Measurements from ENCODE around the gene PRKCZ. TPM values are rescaled to one million over a fixed set of nuclear protein-coding genes. Genes with fewer than 3 reads are reported as not detected.

The PRKCZ gene
- total and polyA plus RNA-seq, 12 donors, result 8.4 to 18.4 (median 14.5) TPM

GRCh38 chr1:2227346-2228156 lies 177.3 kb downstream of the PRKCZ start:
- intact Hi-C loops (cut with DNase I), result loop anchor here in 2 of 10 donors (1.0 to 2.0 kb wide), 3 partner anchors 14 to 71 kb away; no protein-coding TSS in a partner anchor
- DNase-seq, result peak; percentile 96 to 98
- TF ChIP-seq CTCF (IDR thresholded peaks at IDR 0.05), result peak in 1 of 9 donors; percentile 12
- Histone ChIP-seq H3K27me3 (no peaks in the 10 kb centered on the region), H3K4me3 (peak overlapping the region; percentile 64 to 86 (median 72)), H3K36me3 (no peaks in the 10 kb centered on the region), H3K27ac (peak overlapping the region; percentile 96 to 100 (median 100)), H3K4me1 (peaks cover 19 to 47% (median 44%) of the 10 kb centered on the region in 9 donors), H3K9me3 (no peaks in the 10 kb centered on the region)
- peak; percentile 86 to 94 (median 89) for ATAC-seq
- WGBS, 2 donors, result 0 to 1% methylated on average over 89 to 111 of the region's 129 CpGs

- intact Hi-C loops (cut with DNase I), result loop anchor here in 1 of 10 donors (2.0 kb wide), 1 partner anchor 71 kb away; no protein-coding TSS in a partner anchor
- H3K4me1 ChIP-seq, result peaks cover 24 to 53% (median 50%) of the 10 kb centered on the region in 9 donors
- ATAC-seq, result no peak
- WGBS, 2 donors, result 0% methylated on average over 3 to 82 of the region's 100 CpGs
- H3K36me3 ChIP-seq, result no peaks in the 10 kb centered on the region
- peak within 1 kb of the TSS; percentile 96 to 100 (median 100) for H3K27ac ChIP-seq
- peak within 1 kb of the TSS; percentile 69 to 89 (median 84) for H3K4me3 ChIP-seq
- no peaks in the 10 kb centered on the region for H3K9me3 ChIP-seq
- no peak for TF ChIP-seq CTCF (IDR thresholded peaks at IDR 0.05)
- no peak for DNase-seq
- no peaks in the 10 kb centered on the region for H3K27me3 ChIP-seq
Observed at GRCh38 chr1:2228157-2228594, 178.0 kb downstream of the PRKCZ start, which contains the start of gene SKI. Gene SKI (plus strand): TSS chr1:2228319. CDS start chr1:2228767, 448 bp downstream.

- DNase-seq (peak in 1 of 2 donors; percentile 39), ATAC-seq (no peak)
- no peak for TF ChIP-seq CTCF (IDR thresholded peaks at IDR 0.05)
- intact Hi-C loops (cut with DNase I), result loop anchor here in 1 of 10 donors (2.0 kb wide), 1 partner anchor 70 kb away; no protein-coding TSS in a partner anchor
- Histone ChIP-seq H3K4me1 (peaks cover 29 to 57% (median 55%) of the 10 kb centered on the region in 9 donors), H3K9me3 (no peaks in the 10 kb centered on the region), H3K36me3 (no peaks in the 10 kb centered on the region), H3K4me3 (peak overlapping the region; percentile 50 to 89 (median 78)), H3K27me3 (no peaks in the 10 kb centered on the region), H3K27ac (peak overlapping the region; percentile 75 to 90 (median 86))
- 0 to 3% methylated on average over 17 to 49 of the region's 50 CpGs for WGBS, 2 donors
Observed at GRCh38 chr1:2228694-2229036, 178.5 kb downstream of the PRKCZ start.

- peaks cover 29 to 62% (median 60%) of the 10 kb centered on the region in 9 donors for H3K4me1 ChIP-seq
- H3K27ac ChIP-seq, result peak overlapping the region; percentile 75 to 90 (median 86)
- peak in 2 of 9 donors; percentile 34 to 45 for TF ChIP-seq CTCF (IDR thresholded peaks at IDR 0.05)
- intact Hi-C loops (cut with DNase I), result loop anchor here in 1 of 10 donors (2.0 kb wide), 1 partner anchor 70 kb away; no protein-coding TSS in a partner anchor
- H3K4me3 ChIP-seq, result peak overlapping the region; percentile 50 to 89 (median 78)
- 1 to 2% methylated on average over 77 of the region's 77 CpGs for WGBS, 2 donors
- H3K9me3 ChIP-seq, result no peaks in the 10 kb centered on the region
- peak in 1 of 2 donors; percentile 83 for DNase-seq
- ATAC-seq, result peak; percentile 4 to 43 (median 18)
- no peaks in the 10 kb centered on the region for H3K36me3 ChIP-seq
- H3K27me3 ChIP-seq, result no peaks in the 10 kb centered on the region
Observed at GRCh38 chr1:2229037-2229864, 179.0 kb downstream of the PRKCZ start.
